ENCODE measurements around the gene HDDC2. TPM values are rescaled to one million over a fixed set of nuclear protein-coding genes. Genes with fewer than 3 reads are reported as not detected.
A peak's percentile ranks its signal among the peaks of the same experiment; 100 is the strongest.

Gene HDDC2
- total RNA-seq, 3 donors from 2014 or later, result 39.9 to 64.2 (median 56.7) TPM

DNA sequence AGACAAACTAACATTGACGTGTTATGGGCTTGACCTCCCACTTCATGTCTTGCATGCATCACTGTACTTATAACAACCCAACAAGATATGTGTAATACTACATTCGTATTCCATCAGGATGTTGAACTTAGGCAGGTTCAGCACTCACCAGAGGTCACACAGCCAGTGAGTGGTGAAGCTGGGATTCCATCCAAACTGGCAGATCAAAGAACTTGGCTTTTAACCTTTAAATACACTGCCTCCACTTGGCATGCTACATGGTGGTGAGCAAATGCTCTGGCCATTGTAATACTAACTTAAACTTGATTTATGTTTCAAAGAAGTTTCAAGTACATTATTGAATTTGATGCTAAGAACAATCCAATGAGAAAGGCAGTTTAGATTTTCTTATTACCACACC is 10.7 kb upstream of the HDDC2 start:
- intact Hi-C loops (cut with DNase I, micrococcal nuclease), result loop anchor here (5.0 kb wide), 1 partner anchor 455 kb away; no protein-coding TSS in a partner anchor
- no peak for DNase-seq
- TF ChIP-seq, protein P1, sequence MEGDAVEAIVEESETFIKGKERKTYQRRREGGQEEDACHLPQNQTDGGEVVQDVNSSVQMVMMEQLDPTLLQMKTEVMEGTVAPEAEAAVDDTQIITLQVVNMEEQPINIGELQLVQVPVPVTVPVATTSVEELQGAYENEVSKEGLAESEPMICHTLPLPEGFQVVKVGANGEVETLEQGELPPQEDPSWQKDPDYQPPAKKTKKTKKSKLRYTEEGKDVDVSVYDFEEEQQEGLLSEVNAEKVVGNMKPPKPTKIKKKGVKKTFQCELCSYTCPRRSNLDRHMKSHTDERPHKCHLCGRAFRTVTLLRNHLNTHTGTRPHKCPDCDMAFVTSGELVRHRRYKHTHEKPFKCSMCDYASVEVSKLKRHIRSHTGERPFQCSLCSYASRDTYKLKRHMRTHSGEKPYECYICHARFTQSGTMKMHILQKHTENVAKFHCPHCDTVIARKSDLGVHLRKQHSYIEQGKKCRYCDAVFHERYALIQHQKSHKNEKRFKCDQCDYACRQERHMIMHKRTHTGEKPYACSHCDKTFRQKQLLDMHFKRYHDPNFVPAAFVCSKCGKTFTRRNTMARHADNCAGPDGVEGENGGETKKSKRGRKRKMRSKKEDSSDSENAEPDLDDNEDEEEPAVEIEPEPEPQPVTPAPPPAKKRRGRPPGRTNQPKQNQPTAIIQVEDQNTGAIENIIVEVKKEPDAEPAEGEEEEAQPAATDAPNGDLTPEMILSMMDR (IDR thresholded peaks at IDR 0.05), result no peak

DNA sequence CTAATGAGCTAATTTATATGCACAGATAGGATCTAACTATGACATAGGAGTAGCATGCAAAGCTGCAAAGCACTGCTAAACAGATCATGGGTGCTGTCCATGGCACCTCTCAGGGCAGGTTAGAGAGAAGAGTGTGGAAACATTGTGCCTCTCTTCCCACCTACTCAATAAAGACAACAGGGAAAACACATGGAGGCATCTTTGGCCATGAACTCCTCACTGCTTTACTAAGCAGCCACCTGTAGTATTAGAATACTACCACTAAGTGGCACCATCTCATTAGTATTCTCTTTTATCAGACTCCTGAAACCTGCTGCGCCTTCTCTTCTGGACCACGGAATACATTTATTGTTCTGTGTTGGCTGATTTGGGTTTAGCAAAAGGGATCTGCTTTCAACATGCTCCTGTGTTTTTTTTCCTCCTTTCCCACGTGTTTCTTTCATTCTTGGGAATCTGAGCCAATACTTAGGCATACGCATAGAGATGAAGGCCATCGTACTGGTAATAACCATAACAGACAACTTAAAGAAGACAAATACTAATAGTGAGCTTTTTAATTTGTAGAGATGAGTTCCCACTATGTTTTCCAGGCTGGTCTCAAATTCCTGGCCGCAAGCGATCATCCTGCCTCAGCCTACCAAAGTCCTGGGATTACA is 9.4 kb upstream of the HDDC2 start:
- ATAC-seq, result peak; percentile 73

More for the DNA sequence above, 10.7 kb upstream of the HDDC2 start:
- no peak overlapping the region for H3K4me3 ChIP-seq
- no peak for ATAC-seq
- H3K36me3 ChIP-seq (ENCODE audit: low read depth), result no peaks in the 10 kb centered on the region
- H3K9me3 ChIP-seq, result no peaks in the 10 kb centered on the region
- H3K4me1 ChIP-seq (ENCODE audit: low read depth), result peaks cover 5% of the 10 kb centered on the region

DNA sequence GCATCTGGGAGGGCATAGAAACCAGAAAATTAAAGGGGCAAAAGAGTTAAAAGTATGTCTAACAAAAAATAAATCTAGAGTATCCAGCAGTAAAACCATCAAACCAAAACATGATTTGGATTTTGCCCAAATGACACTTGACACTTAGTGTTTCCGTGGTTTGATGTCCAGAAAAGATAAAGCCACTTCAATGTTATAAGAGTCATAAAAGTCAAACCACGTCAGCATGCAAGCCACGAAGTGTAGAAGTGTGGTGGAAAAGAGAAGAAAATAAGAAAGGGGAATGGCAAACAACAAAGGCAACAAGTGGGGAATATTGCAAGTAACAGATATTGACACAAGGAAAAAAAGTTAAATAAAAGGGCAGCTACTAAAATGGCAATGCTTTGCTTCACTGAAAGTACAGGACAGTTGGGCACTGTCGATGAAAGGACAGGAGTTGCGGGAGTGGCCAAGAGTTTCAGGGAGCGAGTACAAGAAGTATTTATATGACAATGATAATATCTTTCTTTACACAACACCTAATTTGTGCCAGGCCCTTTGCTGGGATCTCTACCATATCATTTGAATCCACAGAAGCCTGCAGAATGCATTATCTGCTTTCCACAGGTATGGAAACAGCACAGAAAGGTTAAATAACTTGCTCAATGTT is 6.3 kb upstream of the HDDC2 start:
- DNase-seq, result no peak
- Histone ChIP-seq H3K4me3 (no peak overlapping the region), H3K4me1 (ENCODE audit: low read depth) (peaks cover 5% of the 10 kb centered on the region), H3K9me3 (no peaks in the 10 kb centered on the region), H3K36me3 (ENCODE audit: low read depth) (no peaks in the 10 kb centered on the region)
- peak; percentile 23 for ATAC-seq
- TF ChIP-seq, protein P1 (IDR thresholded peaks at IDR 0.05), result no peak
- intact Hi-C loops (cut with DNase I, micrococcal nuclease), result loop anchor here in 1 of 2 donors (10.0 kb wide), 1 partner anchor 677 kb away; the partner anchor contains the start of gene TRMT11

More for the DNA sequence above, 9.4 kb upstream of the HDDC2 start:
- intact Hi-C loops (cut with DNase I, micrococcal nuclease), result loop anchor here (5.0 kb wide), 1 partner anchor 456 kb away; no protein-coding TSS in a partner anchor
- Histone ChIP-seq H3K4me3 (no peak overlapping the region), H3K9me3 (no peaks in the 10 kb centered on the region), H3K4me1 (ENCODE audit: low read depth) (peaks cover 5% of the 10 kb centered on the region), H3K36me3 (ENCODE audit: low read depth) (no peaks in the 10 kb centered on the region)
- peak in 1 of 3 donors; percentile 38 for DNase-seq
- TF ChIP-seq, protein P1 (IDR thresholded peaks at IDR 0.05), result peak; percentile 47

DNA sequence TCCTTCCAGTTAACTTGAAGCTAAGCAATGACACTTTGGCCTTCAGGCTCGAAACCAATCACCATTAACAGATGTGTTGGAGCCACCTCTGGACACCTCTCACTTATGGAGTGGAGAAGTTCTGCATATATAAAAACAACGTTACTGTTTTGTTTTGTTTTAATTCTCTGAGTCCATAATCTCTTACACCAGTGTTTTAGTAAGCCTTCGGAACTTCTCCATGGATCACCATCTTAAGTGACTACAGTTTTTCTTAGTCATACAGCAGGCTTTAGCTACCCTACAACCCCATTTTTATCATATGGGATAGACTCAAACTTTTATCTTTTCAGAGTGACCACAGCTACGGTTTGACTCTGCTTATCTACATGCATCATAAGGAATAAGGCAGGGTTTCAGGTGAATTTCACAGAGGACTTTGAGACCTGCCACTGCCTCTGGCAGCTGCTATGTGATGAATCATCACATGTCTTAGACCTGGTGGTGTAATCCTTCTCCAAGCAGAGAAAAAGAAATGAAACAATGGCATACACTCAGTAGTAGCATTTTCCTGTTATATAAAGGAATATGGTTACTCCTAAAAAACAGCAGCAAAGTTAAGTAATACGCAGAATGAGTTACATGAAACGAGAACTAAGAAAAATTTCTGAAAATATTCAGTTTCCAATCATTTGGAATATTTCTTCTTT is 5.5 kb upstream of the HDDC2 start:
- intact Hi-C loops (cut with DNase I, micrococcal nuclease), result loop anchor here in 1 of 2 donors (10.0 kb wide), 1 partner anchor 678 kb away; the partner anchor contains the start of gene TRMT11
- DNase-seq, result peak in 1 of 3 donors; percentile 6

DNA sequence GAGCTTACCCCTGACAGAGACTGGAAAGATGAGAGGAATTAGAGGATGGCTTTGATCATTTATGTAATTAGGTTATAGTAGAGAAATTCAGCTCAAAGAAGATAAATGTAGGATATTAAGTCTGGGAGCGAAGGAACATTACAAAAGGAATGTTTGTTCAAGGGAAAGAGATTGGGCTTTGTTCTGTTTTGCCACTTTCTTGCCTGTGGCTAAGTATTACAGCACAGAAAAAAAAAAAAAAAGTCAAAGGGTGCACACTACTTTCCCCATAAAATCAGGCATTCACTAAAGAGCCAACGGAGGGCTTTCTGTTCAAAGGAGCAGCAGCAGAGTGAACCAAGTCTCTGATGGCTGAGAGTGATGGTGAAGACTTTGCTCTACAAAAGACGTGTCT is 5.0 kb upstream of the HDDC2 start:
- Histone ChIP-seq H3K36me3 (ENCODE audit: low read depth) (no peaks in the 10 kb centered on the region), H3K4me1 (ENCODE audit: low read depth) (peaks cover 5% of the 10 kb centered on the region), H3K4me3 (no peak overlapping the region), H3K9me3 (no peaks in the 10 kb centered on the region)
- DNase-seq (no peak), ATAC-seq (no peak)
- intact Hi-C loops (cut with DNase I, micrococcal nuclease), result loop anchor here in 1 of 2 donors (10.0 kb wide), 1 partner anchor 678 kb away; the partner anchor contains the start of gene TRMT11
- TF ChIP-seq, protein P1 (IDR thresholded peaks at IDR 0.05), result no peak

More for the DNA sequence above, 5.5 kb upstream of the HDDC2 start:
- H3K4me3 ChIP-seq, result no peak overlapping the region
- H3K4me1 ChIP-seq (ENCODE audit: low read depth), result peaks cover 5% of the 10 kb centered on the region
- no peaks in the 10 kb centered on the region for H3K9me3 ChIP-seq
- no peaks in the 10 kb centered on the region for H3K36me3 ChIP-seq (ENCODE audit: low read depth)
- ATAC-seq, result peak; percentile 95
- TF ChIP-seq, protein P1 (IDR thresholded peaks at IDR 0.05), result no peak
